ENCODE measurements around the gene TMEM219. TPM values are rescaled to one million over a fixed set of nuclear protein-coding genes. Genes with fewer than 3 reads are reported as not detected.

Gene TMEM219, protein sequence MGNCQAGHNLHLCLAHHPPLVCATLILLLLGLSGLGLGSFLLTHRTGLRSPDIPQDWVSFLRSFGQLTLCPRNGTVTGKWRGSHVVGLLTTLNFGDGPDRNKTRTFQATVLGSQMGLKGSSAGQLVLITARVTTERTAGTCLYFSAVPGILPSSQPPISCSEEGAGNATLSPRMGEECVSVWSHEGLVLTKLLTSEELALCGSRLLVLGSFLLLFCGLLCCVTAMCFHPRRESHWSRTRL
- 73.1 TPM in 2 replicates for total RNA-seq

DNA sequence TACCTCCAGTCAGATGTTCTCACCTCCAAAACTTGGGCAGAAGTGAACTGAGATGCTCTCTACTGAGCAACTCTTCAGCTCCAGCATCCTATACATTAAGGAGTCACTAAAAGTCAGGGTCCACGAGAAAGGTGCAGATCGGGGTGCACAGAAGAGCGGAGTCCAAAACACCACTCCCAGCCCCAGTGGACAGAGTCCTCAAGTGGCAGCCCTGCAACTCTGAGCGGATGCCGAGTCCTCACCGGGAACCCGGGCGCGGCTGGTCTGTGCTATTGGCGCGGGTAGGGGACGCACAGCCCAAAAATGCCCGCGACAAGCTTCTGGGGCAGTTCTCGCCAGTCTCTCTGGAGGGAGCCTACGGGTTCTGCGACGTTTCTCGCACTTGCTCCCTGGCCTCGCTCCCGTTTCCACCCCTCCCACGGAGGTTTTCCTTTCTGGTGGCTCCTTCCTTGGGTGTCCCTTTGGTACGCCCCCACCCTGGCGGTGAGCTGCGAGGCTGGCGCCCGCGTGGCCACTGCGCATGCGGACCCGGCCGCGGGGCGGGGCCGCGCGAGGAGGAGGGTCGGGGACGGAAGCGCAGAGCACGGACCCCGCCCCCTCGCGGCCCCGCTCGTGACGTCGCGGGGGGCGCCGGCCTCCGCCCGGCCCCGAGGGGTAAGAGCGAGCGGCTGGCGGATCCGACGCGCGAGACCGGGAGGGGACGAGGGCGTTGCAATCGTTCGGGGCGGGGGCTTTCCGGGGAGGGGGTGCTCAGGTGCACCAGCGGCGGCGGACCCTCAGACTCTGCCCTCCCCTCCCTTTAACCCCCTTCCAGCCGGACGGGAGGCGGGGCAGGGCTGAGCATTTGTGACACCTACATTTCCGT is at the start of gene TMEM219:
TSS of gene TMEM219 (plus strand) at position 601 of the 865 bp plus-strand sequence. CDS start 1,065 bp downstream, outside the sequence.

DNA sequence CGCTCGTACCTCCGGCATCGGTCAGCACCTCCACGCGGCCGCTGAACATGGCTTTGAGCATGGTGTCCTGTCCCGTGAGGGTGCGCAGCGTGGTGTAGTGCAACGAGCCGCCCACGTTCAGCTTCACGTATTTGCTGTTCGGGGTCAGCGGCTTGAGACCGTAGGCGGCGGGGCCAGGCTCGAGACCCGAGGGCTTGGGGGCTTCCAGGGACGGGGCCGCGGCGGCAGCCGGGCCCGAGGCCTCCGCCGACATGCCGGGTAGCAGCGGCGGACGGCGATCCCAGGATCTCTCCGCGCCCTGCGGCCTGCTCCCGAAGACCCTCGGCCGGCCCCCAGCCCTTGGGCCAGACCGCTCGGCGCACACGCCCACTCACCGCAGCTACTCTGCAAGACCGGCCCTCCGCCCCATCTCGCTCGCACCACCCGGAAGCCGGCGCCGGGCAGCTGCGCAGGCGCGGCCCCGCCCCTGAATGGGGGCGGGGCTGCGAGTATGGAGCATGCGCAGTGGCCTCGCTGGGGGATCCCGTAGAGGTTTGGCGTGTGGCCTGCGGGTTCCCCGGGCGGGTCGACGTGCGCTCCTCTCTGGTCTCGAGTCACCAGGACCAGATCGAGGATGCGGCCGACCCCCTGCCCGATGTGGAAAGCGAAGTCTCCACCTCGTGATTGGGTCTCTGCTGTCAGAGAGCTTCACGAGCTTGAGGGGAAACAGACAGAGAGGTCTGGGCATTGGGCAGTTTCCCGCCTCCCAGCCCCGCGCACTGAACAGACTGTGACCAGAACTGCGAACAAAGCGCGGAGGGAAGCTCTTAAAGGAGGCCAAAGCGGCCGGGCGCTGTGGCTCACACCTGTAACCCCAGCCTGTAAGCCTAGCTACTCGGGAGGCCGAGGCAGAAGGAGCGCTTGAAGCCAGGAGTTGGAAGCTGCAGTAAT is 35.8 kb upstream of the TMEM219 start, which contains the start of gene KCTD13:
TSS of gene KCTD13 (minus strand) at position 446 of the 930 bp plus-strand sequence. CDS start at position 253, 193 bp downstream.

DNA sequence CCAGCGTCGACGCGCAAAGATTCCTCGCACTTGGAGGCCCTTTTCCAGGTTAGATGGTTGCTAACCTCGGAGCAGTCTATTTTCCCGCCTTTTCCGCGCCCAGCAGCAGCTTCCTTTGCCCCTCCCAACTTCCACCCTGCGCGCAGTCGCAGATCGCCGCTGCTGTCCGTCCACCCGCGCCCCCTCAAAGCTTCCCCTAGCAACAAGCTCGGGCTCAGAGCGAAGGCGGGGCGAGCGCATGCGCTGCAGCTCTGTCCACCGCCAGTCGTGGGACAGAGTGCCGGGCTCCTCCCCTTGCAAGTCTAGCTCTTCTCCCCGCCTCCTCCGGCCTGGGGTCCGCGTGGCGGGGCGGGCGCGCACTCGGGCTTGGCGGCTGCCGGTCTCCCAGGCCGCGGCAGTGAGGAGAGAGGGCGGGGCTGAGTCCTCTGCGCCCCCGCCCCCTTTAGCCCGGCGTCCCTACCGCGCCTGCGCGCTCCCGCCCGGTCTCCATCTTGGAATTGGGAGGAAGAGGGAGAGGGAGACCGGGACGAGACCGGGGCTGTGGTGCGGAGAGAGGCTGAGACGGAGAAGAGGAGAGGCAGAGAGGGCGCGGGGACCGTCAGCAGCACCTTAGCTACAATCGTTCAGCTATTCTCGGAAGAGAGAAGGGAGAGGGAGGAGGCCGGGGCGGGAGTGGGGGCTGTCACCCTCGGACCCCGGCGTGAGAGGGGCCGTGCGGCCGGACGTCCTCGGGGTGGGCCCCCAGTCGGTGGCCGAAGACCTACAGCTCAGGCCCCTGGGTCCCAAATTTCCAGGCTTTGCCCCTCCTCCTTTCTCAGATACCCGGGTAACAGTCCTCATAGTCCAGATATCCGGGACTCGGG is 11.7 kb downstream of the TMEM219 start, which contains the start of gene TAOK2:
TSS of gene TAOK2 (plus strand) at position 485 of the 863 bp plus-strand sequence. CDS start 3,905 bp downstream, outside the sequence.

DNA sequence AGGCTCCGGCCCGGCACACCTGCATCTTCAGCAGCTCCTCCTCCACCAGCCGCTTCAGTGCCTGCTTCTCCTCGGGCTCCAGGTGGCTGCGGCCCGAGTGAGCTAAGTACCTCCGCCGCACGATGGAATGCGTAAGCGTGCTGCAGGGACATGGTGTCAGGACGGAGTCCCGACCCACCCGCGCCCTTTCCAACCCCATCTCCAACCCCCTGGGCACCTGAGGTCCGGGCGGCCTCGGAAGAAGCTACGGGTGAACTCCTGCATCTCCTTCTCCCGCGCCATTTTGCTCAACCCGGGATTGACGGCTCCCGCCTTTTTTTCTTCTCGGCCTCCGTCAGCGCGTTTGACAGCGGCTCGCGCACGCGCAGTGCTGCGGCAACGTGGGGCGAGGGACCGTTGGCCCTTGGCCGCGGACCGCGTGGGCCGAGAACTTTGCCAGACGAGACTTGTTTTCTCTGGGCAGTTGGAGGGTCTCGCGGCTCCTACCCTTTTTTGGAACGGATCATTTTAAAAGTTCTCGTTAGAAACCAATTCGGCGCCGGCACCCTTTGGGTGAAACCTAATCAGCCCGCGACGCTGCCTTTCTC is 33.5 kb downstream of the TMEM219 start, which contains the start of gene HIRIP3:
TSS of gene HIRIP3 (minus strand) at position 294 of the 587 bp plus-strand sequence. CDS start at position 282, 12 bp downstream.

DNA sequence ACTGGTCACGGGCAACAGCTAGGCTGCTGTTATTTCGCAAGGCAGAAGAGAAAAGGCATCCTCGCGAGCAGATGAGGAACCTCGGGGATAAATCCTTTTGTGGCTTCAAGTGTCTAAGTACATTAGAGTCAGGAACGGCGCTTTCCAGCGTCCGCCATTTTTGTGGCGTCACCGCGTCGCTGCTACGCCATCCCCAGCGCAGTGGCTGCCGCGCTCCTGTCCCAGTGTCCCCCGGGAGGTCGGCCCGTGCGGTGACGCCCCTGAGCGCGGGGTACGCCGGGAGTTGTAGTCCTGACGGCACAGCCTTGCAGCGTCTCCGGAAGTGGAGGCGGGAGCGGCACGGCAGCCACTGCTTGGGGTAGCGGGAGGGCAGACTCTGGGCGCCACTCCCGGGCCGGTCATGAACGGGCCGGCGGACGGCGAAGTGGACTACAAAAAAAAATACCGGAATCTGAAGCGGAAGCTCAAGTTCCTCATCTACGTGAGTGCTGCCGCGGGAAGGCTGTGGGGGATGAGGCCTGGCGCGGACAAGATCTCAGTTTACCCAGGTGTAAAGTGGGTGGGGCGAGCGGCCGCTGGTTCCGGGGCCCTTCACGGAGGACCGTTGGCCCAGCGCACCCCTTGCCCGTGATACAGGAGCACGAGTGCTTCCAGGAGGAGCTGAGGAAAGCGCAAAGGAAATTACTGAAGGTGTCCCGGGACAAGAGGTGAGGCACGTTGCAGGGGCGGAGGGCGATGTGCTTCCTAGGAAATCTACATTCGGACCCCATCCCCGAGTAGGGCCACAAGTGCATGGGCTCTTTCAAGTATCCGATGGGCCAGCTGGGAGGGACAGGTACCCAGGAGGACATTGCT is 34.3 kb downstream of the TMEM219 start, which contains the start of gene INO80E:
TSS of gene INO80E (plus strand) at position 331 of the 855 bp plus-strand sequence. CDS start at position 401, 70 bp downstream.

DNA sequence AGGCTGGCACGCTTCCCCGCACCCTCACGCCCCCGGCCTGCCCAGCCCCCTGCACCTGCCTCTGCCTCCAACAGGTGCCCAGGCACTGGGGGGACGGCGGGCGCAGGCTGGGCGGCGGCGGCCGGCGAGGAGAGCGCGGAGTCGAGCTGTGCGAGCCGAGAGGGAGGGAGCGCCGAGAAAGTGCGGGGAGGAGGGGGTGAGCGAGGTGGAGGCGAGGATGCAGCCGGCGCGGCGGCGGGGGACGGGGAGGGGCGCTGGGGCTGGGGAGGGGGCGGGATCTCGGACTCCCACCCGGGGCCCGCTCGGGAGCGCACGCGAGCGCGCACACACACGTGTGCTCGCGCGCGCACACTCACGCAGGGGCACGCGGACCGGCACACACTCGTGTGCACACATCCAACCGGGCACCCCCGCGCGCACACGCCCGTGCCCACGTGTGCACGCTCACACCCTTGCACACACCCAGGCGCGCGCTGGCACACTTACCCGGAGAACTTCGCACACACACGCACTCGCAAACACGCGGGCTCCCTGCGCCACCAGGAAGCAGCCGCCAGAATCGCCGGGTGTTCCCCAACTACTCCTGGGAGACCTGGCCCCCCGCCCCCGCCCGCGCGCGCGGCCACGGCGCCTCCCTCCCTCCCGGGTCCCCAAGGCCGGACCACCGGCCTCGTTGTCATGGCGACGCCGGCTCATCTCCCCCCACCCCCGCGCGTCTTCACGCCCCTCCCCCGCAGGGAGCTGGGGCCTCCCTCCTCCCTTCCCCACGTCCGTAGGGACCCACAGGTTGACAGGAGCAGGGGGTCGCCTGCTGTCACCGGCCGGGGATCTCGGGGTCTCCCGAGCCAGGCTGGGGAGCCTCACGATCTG is 49.2 kb downstream of the TMEM219 start, which contains the start of gene DOC2A:
TSS of gene DOC2A (minus strand) at position 184 of the 870 bp plus-strand sequence. CDS start 805 bp downstream, outside the sequence.

Other genes starting within 250 kb of the TMEM219 start
- gene C16orf54, start 216.1 kb upstream of the TMEM219 start, total RNA-seq: not detected in 2 replicates
- under 0.01 TPM in 1 of 2 replicates, not detected in the other for gene ZG16, start 183.8 kb upstream of the TMEM219 start, total RNA-seq
- gene KIF22, start 171.3 kb upstream of the TMEM219 start, total RNA-seq: 64.7 and 67.6 TPM in 2 replicates
- gene MAZ, start 155.6 kb upstream of the TMEM219 start, total RNA-seq: 111 and 160 TPM in 2 replicates
- 0.65 and 1.1 TPM in 2 replicates for gene PRRT2, start 149.9 kb upstream of the TMEM219 start, total RNA-seq
- gene PAGR1, start 145.9 kb upstream of the TMEM219 start, total RNA-seq: 27.0 and 36.9 TPM in 2 replicates
- 167 and 215 TPM in 2 replicates for gene MVP, start 141.6 kb upstream of the TMEM219 start, total RNA-seq
- gene CDIPT, start 98.9 kb upstream of the TMEM219 start, total RNA-seq: 55.2 and 70.4 TPM in 2 replicates
- gene SEZ6L2, start 62.5 kb upstream of the TMEM219 start, total RNA-seq: 1.2 and 3.9 TPM in 2 replicates
- gene ASPHD1, start 61.6 kb upstream of the TMEM219 start, total RNA-seq: 1.2 and 3.6 TPM in 2 replicates
- 5.8 and 8.8 TPM in 2 replicates for gene KCTD13, start 35.9 kb upstream of the TMEM219 start, total RNA-seq
- gene TAOK2, start 11.8 kb downstream of the TMEM219 start, total RNA-seq: 86.4 and 95.9 TPM in 2 replicates
- 5.5 and 8.4 TPM in 2 replicates for gene HIRIP3, start 33.5 kb downstream of the TMEM219 start, total RNA-seq
- 20.8 and 65.8 TPM in 2 replicates for gene INO80E, start 34.2 kb downstream of the TMEM219 start, total RNA-seq
- 0.76 TPM in 1 of 2 replicates, not detected in the other for gene DOC2A, start 48.9 kb downstream of the TMEM219 start, total RNA-seq
- gene C16orf92, start 61.1 kb downstream of the TMEM219 start, total RNA-seq: not detected in 2 replicates
- 0.32 TPM in 1 of 2 replicates, not detected in the other for gene TLCD3B, start 69.2 kb downstream of the TMEM219 start, total RNA-seq
- 265 and 367 TPM in 2 replicates for gene ALDOA, start 103.7 kb downstream of the TMEM219 start, total RNA-seq
- gene PPP4C, start 113.9 kb downstream of the TMEM219 start, total RNA-seq: 256 and 366 TPM in 2 replicates
- gene TBX6, start 129.8 kb downstream of the TMEM219 start, total RNA-seq: under 0.01 and 0.15 TPM in 2 replicates
- gene YPEL3, start 134.1 kb downstream of the TMEM219 start, total RNA-seq: 12.0 and 20.1 TPM in 2 replicates
- 0.32 and 0.61 TPM in 2 replicates for gene GDPD3, start 151.5 kb downstream of the TMEM219 start, total RNA-seq
- gene MAPK3, start 161.1 kb downstream of the TMEM219 start, total RNA-seq: 20.5 and 31.8 TPM in 2 replicates
- gene CORO1A, start 221.5 kb downstream of the TMEM219 start, total RNA-seq: 1.2 and 4.2 TPM in 2 replicates
- gene BOLA2B, start 231.6 kb downstream of the TMEM219 start, total RNA-seq: 161 and 183 TPM in 2 replicates
- 38.9 and 52.3 TPM in 2 replicates for gene SLX1A, start 231.8 kb downstream of the TMEM219 start, total RNA-seq
- 4.0 and 4.2 TPM in 2 replicates for gene SULT1A3, start 237.2 kb downstream of the TMEM219 start, total RNA-seq

Data from epithelial cell of umbilical artery (primary cell).